Measurements from ENCODE around the gene SCG5. TPM values are rescaled to one million over a fixed set of nuclear protein-coding genes. Genes with fewer than 3 reads are reported as not detected.
A peak's percentile ranks its signal among the peaks of the same experiment; 100 is the strongest.

Gene SCG5
- polyA plus RNA-seq, 10 donors: 8.4 to 22.0 (median 16.0) TPM

DNA sequence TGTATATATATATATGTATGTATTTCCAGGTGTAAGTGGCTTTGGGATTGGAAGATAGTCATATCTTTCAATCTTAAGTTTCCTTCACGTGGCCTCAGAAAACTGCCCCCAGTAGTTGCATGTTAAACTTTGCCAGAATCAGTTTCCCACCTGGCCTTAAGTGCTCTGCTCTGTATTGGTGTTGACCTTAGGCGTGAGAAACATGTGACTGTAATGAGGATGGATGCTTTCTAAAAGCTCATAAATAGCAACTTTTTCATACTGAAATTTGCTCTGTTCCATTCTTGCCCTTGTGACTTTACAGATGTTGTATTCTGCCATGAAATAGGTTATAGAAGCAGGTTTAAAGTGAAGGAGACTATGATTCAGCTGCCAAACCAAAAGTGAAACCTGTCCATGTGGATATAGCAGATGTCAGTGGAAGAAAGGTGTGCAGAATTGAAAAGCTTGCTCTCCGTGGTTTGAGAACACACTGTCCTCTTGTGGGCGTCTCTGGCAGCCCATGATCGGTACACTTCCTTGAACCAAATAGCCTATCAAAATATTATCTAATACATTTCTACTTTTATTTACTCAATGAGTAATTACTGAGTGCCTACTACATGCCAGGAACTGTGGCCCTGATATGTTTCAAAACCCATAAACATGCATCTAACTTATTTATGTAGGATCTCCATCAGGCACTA lies 15.8 kb downstream of the SCG5 start:
- no peak for DNase-seq

DNA sequence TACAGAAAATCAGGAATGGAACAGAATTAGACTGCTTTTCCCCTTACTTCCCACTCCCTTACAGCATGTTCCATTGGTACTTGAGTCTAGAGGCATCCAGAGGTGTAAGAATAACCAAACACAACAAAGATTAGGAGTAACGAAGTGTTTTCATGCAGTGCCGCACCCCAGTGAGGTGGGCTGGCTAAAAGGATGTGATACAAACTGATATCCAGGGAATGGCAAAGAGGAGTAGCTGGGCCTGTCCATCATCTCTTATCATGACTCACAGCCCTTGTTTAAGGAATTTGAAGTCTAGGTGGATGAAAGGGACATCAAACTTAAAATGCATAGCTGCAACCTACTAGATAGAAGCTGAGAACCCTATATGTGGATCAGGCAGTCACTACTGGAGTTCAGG lies 16.4 kb downstream of the SCG5 start:
- no peak for DNase-seq

DNA sequence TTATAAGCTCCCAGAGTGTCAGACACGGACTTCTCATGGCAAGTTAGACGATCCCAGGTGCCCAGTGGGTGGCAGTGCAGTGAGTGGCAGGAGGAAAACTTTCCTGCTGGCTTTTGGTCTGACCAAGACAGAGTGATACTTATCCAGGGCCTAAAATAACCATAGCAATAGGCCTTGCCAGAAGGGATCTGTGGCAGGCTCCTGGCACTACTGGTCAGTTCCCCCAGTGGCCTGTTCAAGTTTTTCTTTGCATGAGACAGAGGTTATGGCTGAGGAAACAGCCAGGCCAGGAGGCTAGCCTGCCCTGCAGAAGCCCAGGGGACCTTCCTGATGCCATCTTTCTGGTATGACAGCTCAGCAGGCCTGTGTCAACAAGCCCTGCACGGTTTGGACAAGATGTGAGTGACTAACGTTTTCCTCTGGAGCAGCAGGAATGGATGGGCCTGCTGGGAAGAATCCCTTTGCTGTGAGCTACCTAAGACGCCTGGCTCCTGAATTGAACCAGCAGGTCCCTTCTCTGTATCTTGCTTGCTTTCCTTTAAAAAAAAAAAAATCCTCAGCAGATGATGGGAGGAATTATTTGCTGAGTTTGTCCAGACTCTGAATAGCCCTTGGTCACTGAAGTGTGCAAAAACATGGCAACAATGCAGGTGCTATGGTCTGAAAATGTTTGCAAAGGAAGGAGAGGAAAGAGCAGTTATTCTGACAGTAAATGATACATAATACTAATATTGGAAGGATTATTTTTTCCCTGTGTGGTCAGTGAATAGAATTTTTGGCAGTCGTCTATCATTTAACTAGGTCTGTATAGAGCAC lies 18.0 kb downstream of the SCG5 start:
- DNase-seq: peak; percentile 59 to 80 (median 77)

- no peak for DNase-seq
These were observed 22.2 kb downstream of the SCG5 start for GRCh38 chr15:32663671-32664070.

DNA sequence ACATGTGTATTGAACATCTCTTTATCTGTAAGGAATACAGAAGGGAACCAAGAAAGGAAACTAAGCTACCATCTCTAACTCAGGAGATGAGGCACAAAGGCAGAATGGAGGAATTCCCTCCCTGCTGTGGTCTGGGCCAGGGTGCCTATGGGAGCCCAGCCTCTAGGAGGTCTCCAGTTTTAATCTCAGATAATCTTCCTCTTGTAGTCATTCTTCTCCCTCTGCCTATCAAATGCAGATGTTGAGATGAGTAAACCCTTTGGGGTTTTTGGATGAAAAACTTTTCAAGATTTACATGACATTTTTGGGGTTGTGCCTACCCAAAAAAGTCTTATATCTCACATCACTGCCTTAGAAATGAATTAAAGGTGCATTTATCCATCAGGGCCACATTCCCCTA lies 23.3 kb downstream of the SCG5 start:
- DNase-seq: no peak

DNA sequence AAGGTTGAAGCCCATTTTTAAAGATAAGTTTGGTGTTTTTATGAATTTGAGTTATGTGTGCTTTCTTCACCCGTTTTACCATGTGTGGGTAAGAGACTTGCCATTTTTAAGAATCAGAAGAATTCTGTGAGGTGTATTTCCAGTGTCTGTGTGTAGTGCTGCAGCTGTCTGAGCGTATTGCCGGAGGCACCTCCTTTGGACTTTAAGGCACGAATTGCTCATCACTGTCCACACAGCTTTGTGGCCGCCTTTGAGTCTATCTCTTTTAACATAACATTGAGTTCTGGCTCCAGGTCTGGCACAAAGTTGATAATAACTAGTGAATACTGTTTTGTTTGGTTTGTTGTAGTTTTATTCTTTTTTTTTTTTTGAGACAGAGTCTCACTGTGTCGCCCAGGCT lies 25.8 kb downstream of the SCG5 start:
- DNase-seq: no peak

GRCh38 chr15:32668942-32669341 lies 27.4 kb downstream of the SCG5 start:
- no peak for DNase-seq

- peak in 1 of 3 donors; percentile 69 for DNase-seq
These were observed 28.5 kb downstream of the SCG5 start for GRCh38 chr15:32669896-32670611.

GRCh38 chr15:32670623-32671022 lies 29.1 kb downstream of the SCG5 start:
- DNase-seq: no peak

- DNase-seq: peak in 1 of 3 donors; percentile 73
These were observed 30.1 kb downstream of the SCG5 start for GRCh38 chr15:32671339-32672325.

- DNase-seq: no peak
These were observed 33.2 kb downstream of the SCG5 start for GRCh38 chr15:32674681-32675080.

DNA sequence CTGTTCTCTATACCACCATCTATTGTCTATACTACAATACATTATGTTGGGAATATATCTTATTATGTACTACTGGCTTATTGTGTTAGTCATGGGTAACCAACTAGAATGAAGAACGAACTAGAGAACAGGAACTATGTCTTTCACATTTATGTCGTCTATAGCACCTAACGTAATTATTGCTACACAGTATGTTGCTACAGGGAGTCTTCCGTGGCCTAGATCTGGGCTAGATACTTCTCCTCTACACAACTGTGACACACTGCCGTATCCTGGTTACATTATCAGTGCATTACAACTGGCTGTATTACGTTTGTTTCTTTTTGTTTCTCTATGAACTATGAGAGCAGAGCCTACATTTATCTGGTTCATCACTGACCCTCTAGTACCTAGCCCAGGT lies 34.0 kb downstream of the SCG5 start:
- DNase-seq: no peak

GRCh38 chr15:32676169-32676568 lies 34.7 kb downstream of the SCG5 start:
- no peak for DNase-seq

- DNase-seq: no peak
These were observed 35.8 kb downstream of the SCG5 start for GRCh38 chr15:32677238-32677750.

- no peak for DNase-seq
These were observed 37.8 kb downstream of the SCG5 start for GRCh38 chr15:32679298-32679690.

DNA sequence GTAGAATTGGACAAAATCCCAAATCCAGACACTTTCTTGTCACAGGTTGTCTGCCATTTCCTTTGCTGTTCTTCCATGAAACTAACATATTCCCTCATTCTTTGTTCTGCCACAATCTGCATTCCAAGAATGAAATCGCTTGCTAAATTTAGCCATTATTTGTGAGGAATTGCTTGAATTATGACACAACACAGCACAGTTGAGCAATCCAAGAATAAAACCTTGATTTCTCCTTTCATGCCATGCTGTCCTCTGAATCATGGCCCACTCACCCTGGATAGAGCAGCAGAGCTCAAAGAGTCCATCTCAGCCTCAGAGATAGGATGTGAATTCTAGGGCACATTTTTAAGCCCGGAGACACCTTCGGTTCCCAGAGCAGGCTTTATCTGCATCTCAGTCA lies 41.1 kb downstream of the SCG5 start:
- DNase-seq: peak in 1 of 3 donors; percentile 91

GRCh38 chr15:32682977-32683630 lies 41.6 kb downstream of the SCG5 start:
- no peak for DNase-seq

GRCh38 chr15:32683906-32684584 lies 42.5 kb downstream of the SCG5 start:
- peak in 1 of 3 donors; percentile 89 for DNase-seq

- peak in 2 of 3 donors; percentile 39 to 59 for DNase-seq
These were observed 44.1 kb downstream of the SCG5 start for GRCh38 chr15:32685576-32685975.

DNA sequence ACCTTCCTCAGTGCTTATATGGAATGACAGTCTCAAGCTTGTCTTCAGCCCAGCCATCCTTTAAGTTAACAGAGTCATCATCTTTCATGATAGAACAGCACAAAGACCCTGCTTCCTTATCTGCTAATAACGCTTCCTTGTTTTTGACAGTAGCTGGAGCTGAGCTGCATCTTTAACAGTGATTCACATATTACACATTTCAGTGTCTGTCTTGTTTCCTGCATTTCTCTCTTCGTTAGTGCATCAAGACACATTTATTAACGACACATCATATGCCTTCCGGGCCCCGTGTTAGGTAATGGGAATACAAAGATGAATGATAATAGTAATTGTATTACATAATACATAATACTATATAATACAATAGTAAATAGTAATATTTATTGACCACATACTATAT lies 46.0 kb downstream of the SCG5 start:
- no peak for DNase-seq

Data from muscle of back (tissue), 11 donors.